Lower lobe of right lung (tissue), 2 donors: ENCODE measurements around the gene PRKN. TPM values are rescaled to one million over a fixed set of nuclear protein-coding genes. Genes with fewer than 3 reads are reported as not detected.

Experiments used
- ATAC-seq, 2 donors: fragments of 200-7000 bp; cut with Tn5 transposase; one replicate each; pipeline ENCODE4 v1.9.1; 2020 to 2022; ENCODE audit warnings: mild to moderate bottlenecking in 2 of 2, moderate library complexity in 2 of 2
- DNase-seq: peaks from one replicate; pipeline ENCODE4 v3.0.0-alpha.2; 2020
- H3K27ac ChIP-seq: fragments of 200-600 bp; one replicate; pipeline ENCODE4 v1.8.0; 2022
- H3K27me3 ChIP-seq: fragments of 200-600 bp; one replicate; pipeline ENCODE4 v1.8.0; 2022; ENCODE audit warnings: low read depth
- H3K36me3 ChIP-seq: fragments of 200-600 bp; one replicate; pipeline ENCODE4 v1.8.0; 2022; ENCODE audit warnings: mild to moderate bottlenecking
- H3K4me1 ChIP-seq: fragments of 200-600 bp; one replicate; pipeline ENCODE4 v1.8.0; 2022
- H3K4me3 ChIP-seq: fragments of 200-600 bp; one replicate; pipeline ENCODE4 v1.8.0; 2022; ENCODE audit warnings: mild to moderate bottlenecking
- H3K9me3 ChIP-seq: fragments of 200-600 bp; one replicate; pipeline ENCODE4 v1.8.0; 2022
- CTCF ChIP-seq: fragments of 200-600 bp; IDR thresholded peaks from one replicate; pipeline ENCODE4 v1.8.0; 2022; ENCODE audit warnings: antibody characterized with exemption, mild to moderate bottlenecking
- intact Hi-C: fragments of 100-400 bp; cut with DNase I; formaldehyde crosslinking; loops from one replicate; pipeline ENCODE4 v1.11.0; 2022
- total RNA-seq: library from RNA; stranded (reverse); fragmentation: NEBNext Ultra II Directional; extraction: Animal tissue kit (Norgen Biotek cat#: 25700); gene quantifications from one replicate; pipeline ENCODE4 v1.2.1, GENCODE V29; 2021
- donor health status: DM: no; HTN: yes; CAD: no; lungs with severe emphysema.

PRKN gene
- total RNA-seq, 1 donor from 2014 or later, result 6.1 TPM

- intact Hi-C loops, result no loop called here
- no peak overlapping the region for H3K4me3 ChIP-seq
Observed at GRCh38 chr6:161414180-161414579, 1313.4 kb downstream of the PRKN start.

GRCh38 chr6:161413355-161413771 lies 1314.2 kb downstream of the PRKN start:
- intact Hi-C loops, result no loop called here
- TF ChIP-seq CTCF, result no peak
- Histone ChIP-seq H3K4me3 (no peak overlapping the region), H3K4me1 (no peaks in the 10 kb centered on the region), H3K27me3 (no peaks in the 10 kb centered on the region), H3K36me3 (no peaks in the 10 kb centered on the region), H3K9me3 (no peaks in the 10 kb centered on the region), H3K27ac (no peak overlapping the region)
- ATAC-seq (no peak), DNase-seq (no peak)

More at GRCh38 chr6:161414180-161414579, 1313.4 kb downstream of the PRKN start:
- no peak for DNase-seq
- Histone ChIP-seq H3K9me3 (no peaks in the 10 kb centered on the region), H3K27me3 (no peaks in the 10 kb centered on the region), H3K27ac (no peak overlapping the region), H3K4me1 (no peaks in the 10 kb centered on the region), H3K36me3 (no peaks in the 10 kb centered on the region)
- ATAC-seq, result no peak
- TF ChIP-seq CTCF, result no peak

- no peak for TF ChIP-seq CTCF
Observed at GRCh38 chr6:161412795-161413194, 1314.8 kb downstream of the PRKN start.

GRCh38 chr6:161411265-161411944 lies 1316.2 kb downstream of the PRKN start:
- H3K9me3 ChIP-seq, result no peaks in the 10 kb centered on the region
- no peak for TF ChIP-seq CTCF
- intact Hi-C loops, result no loop called here
- no peak for ATAC-seq
- DNase-seq, result no peak
- H3K4me1 ChIP-seq, result no peaks in the 10 kb centered on the region
- H3K27ac ChIP-seq, result no peak overlapping the region
- H3K4me3 ChIP-seq, result no peak overlapping the region
- no peaks in the 10 kb centered on the region for H3K27me3 ChIP-seq
- no peaks in the 10 kb centered on the region for H3K36me3 ChIP-seq

More at GRCh38 chr6:161412795-161413194, 1314.8 kb downstream of the PRKN start:
- Histone ChIP-seq H3K9me3 (no peaks in the 10 kb centered on the region), H3K27ac (no peak overlapping the region), H3K27me3 (no peaks in the 10 kb centered on the region), H3K36me3 (no peaks in the 10 kb centered on the region), H3K4me1 (no peaks in the 10 kb centered on the region), H3K4me3 (no peak overlapping the region)
- ATAC-seq (no peak), DNase-seq (no peak)
- intact Hi-C loops, result no loop called here

GRCh38 chr6:161410736-161411135 lies 1316.8 kb downstream of the PRKN start:
- Histone ChIP-seq H3K4me1 (no peaks in the 10 kb centered on the region), H3K27ac (no peak overlapping the region), H3K9me3 (no peaks in the 10 kb centered on the region), H3K4me3 (no peak overlapping the region), H3K36me3 (no peaks in the 10 kb centered on the region), H3K27me3 (no peaks in the 10 kb centered on the region)
- intact Hi-C loops, result no loop called here
- DNase-seq, result no peak
- no peak for TF ChIP-seq CTCF
- no peak for ATAC-seq
